Prostate gland (tissue), 2 donors: ENCODE results near the gene TAX1BP3.

Experiments used
- POLR2A ChIP-seq: fragments of 450-650 bp; IDR thresholded peaks from one replicate; pipeline ENCODE4 v1.6.1; 2016; ENCODE audit warnings: antibody characterized with exemption, mild to moderate bottlenecking
- TF ChIP-seq, protein P1 (sequence below), 4 experiments: fragments of 200-600 bp in 2 of 4; fragments of 450-650 bp in 2 of 4; sonication (generic) in 2 of 4; IDR thresholded peaks; 1 replicate in 3 of 4; 2 replicates in 1 of 4; pipeline ENCODE4 v1.5.1; 2016 to 2019; ENCODE audit warnings: antibody characterized with exemption in 4 of 4, mild to moderate bottlenecking in 2 of 4, moderate library complexity in 2 of 4

GRCh38 chr17:3645310-3645709 lies 23.1 kb downstream of the TAX1BP3 start:
- no peak for TF ChIP-seq POLR2A
- TF ChIP-seq, protein P1, sequence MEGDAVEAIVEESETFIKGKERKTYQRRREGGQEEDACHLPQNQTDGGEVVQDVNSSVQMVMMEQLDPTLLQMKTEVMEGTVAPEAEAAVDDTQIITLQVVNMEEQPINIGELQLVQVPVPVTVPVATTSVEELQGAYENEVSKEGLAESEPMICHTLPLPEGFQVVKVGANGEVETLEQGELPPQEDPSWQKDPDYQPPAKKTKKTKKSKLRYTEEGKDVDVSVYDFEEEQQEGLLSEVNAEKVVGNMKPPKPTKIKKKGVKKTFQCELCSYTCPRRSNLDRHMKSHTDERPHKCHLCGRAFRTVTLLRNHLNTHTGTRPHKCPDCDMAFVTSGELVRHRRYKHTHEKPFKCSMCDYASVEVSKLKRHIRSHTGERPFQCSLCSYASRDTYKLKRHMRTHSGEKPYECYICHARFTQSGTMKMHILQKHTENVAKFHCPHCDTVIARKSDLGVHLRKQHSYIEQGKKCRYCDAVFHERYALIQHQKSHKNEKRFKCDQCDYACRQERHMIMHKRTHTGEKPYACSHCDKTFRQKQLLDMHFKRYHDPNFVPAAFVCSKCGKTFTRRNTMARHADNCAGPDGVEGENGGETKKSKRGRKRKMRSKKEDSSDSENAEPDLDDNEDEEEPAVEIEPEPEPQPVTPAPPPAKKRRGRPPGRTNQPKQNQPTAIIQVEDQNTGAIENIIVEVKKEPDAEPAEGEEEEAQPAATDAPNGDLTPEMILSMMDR (IDR thresholded peaks at IDR 0.05), result no peak
